ENCODE data around the gene SULT2B1. TPM values are rescaled to one million over a fixed set of nuclear protein-coding genes. Genes with fewer than 3 reads are reported as not detected.
"Not testable (repeated sequence)": the region's sequence is repeated elsewhere in the genome, so short reads cannot be mapped to it uniquely, and the experiment has no call there.

The SULT2B1 gene
- polyA plus RNA-seq, 1 experiment: 0.12 TPM

- TF ChIP-seq CTCF (IDR thresholded peaks at IDR 0.05; ENCODE audit: low read depth, low read length): no peak
- Histone ChIP-seq H3K4me3 (ENCODE audit: low read depth, low read length) (no peak overlapping the region), H3K27me3 (ENCODE audit: control insufficient read depth, insufficient read depth, low read length) (no peaks in the 10 kb centered on the region), H3K9me3 (ENCODE audit: control insufficient read depth, insufficient read depth, low read length) (no peaks in the 10 kb centered on the region), H3K27ac (ENCODE audit: low read depth, low read length) (no peak overlapping the region)
- CTCF ChIA-PET: interaction anchor here (3.0 kb wide), 1 partner anchor 13 kb away, joined by 19 read pairs; no protein-coding TSS in a partner anchor
- POLR2A ChIA-PET: no interaction called here
- DNase-seq (ENCODE audit: low read depth, low spot score): no peak
Measured at GRCh38 chr19:48575931-48576622, 24.1 kb downstream of the SULT2B1 start.

DNA sequence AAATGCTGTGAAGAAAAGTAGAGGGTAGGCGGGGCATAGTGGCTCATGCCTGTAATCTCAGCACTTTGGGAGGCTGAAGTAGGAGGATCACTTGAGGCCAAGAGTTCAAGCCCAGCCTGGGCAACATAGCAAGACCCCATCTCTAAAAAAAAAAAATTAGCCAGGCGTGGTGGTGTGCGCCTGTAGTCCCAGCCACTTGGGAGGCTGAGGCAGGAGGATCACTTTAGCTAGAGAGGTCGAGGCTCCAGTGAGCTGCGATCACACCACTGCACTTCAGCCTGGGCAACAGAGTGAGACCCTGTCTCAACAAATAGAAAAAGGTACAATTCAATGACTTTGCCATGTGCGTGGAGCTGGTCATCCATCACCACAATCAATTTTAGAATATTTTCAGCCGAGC lies 25.9 kb downstream of the SULT2B1 start:
- POLR2A ChIA-PET; H3K27ac ChIP-seq (ENCODE audit: low read depth, low read length); H3K4me3 ChIP-seq (ENCODE audit: low read depth, low read length); H3K9me3 ChIP-seq (ENCODE audit: control insufficient read depth, insufficient read depth, low read length); H3K27me3 ChIP-seq (ENCODE audit: control insufficient read depth, insufficient read depth, low read length); DNase-seq (ENCODE audit: low read depth, low spot score): not testable (repeated sequence)
- CTCF ChIA-PET: interaction anchor here (1.6 to 1.9 kb wide), 2 partner anchors 11 to 72 kb away, joined by 6 to 10 read pairs; no protein-coding TSS in a partner anchor

GRCh38 chr19:48578891-48579290 lies 26.9 kb downstream of the SULT2B1 start:
- ChIA-PET POLR2A (interaction anchor here (0.6 kb wide), 1 partner anchor 233 kb away, joined by 6 read pairs; no protein-coding TSS in a partner anchor), CTCF (interaction anchor here (1.6 to 1.9 kb wide), 3 partner anchors 10 to 73 kb away, joined by 4 to 10 read pairs (median 6); no protein-coding TSS in a partner anchor)
- H3K27me3 ChIP-seq (ENCODE audit: control insufficient read depth, insufficient read depth, low read length): no peaks in the 10 kb centered on the region
- no peak overlapping the region for H3K4me3 ChIP-seq (ENCODE audit: low read depth, low read length)
- no peak for TF ChIP-seq CTCF (IDR thresholded peaks at IDR 0.05; ENCODE audit: low read depth, low read length)
- no peaks in the 10 kb centered on the region for H3K9me3 ChIP-seq (ENCODE audit: control insufficient read depth, insufficient read depth, low read length)
- H3K27ac ChIP-seq (ENCODE audit: low read depth, low read length): no peak overlapping the region
- no peak for DNase-seq (ENCODE audit: low read depth, low spot score)

GRCh38 chr19:48582168-48582567 lies 30.2 kb downstream of the SULT2B1 start:
- Histone ChIP-seq H3K9me3 (ENCODE audit: control insufficient read depth, insufficient read depth, low read length) (no peaks in the 10 kb centered on the region), H3K4me3 (ENCODE audit: low read depth, low read length) (no peak overlapping the region), H3K27me3 (ENCODE audit: control insufficient read depth, insufficient read depth, low read length) (no peaks in the 10 kb centered on the region), H3K27ac (ENCODE audit: low read depth, low read length) (no peak overlapping the region)
- ChIA-PET POLR2A (no interaction called here), CTCF (interaction anchor here (8.3 to 10.6 kb wide), 2 partner anchors 76 to 93 kb away, joined by 174 to 207 read pairs; no protein-coding TSS in a partner anchor)
- DNase-seq (ENCODE audit: low read depth, low spot score): no peak
- TF ChIP-seq CTCF (IDR thresholded peaks at IDR 0.05; ENCODE audit: low read depth, low read length): no peak

DNA sequence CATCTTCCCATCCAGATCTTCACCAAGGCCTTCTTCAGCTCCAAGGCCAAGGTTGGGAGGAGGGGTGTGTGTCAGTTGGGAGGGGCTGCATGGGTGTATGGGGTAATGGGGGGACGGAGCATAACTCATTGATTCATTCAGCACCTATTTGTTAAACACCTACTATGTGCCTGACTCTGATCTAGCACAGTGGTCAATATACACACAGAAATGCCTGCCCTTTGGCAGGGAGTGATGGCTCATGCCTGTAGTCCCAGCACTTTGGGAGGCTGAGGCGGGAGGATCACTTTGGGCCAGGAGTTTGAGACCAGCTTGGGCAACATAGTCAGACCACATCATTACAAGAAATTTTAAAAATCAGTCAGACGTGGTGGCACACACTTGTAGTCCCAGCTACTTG lies 35.4 kb downstream of the SULT2B1 start:
- no peak for DNase-seq (ENCODE audit: low read depth, low spot score)
- no peaks in the 10 kb centered on the region for H3K27me3 ChIP-seq (ENCODE audit: control insufficient read depth, insufficient read depth, low read length)
- CTCF ChIA-PET: interaction anchor here (0.6 to 10.6 kb wide), 5 partner anchors 81 to 196 kb away, joined by 3 to 207 read pairs (median 5); partner anchors contain the start of gene KDELR1
- TF ChIP-seq CTCF (IDR thresholded peaks at IDR 0.05; ENCODE audit: low read depth, low read length): no peak
- no peak overlapping the region for H3K27ac ChIP-seq (ENCODE audit: low read depth, low read length)
- POLR2A ChIA-PET: no interaction called here
- no peak overlapping the region for H3K4me3 ChIP-seq (ENCODE audit: low read depth, low read length)
- H3K9me3 ChIP-seq (ENCODE audit: control insufficient read depth, insufficient read depth, low read length): no peaks in the 10 kb centered on the region
